KMS-11 (cell line): ENCODE measurements around the gene AKT3.

Experiments used
- H2AFZ ChIP-seq: fragments of 200-600 bp; sonication (generic); 2 replicates; pipeline ENCODE4 v1.6.1; 2016; ENCODE audit warnings: antibody characterized with exemption, mixed run types, low read depth
- H3K27ac ChIP-seq: fragments of 200-600 bp; sonication (generic); 2 replicates; pipeline ENCODE4 v1.6.1; 2016; ENCODE audit warnings: mild to moderate bottlenecking, mixed run types
- H3K27me3 ChIP-seq: fragments of 200-600 bp; sonication (generic); 2 replicates; pipeline ENCODE4 v1.6.1; 2017; ENCODE audit warnings: mild to moderate bottlenecking, low read depth, mixed run types, moderate library complexity; ENCODE audit not compliant: insufficient read depth
- H3K36me3 ChIP-seq: fragments of 200-600 bp; sonication (generic); 2 replicates; pipeline ENCODE4 v1.6.1; 2017; ENCODE audit warnings: mild to moderate bottlenecking, mixed run types; ENCODE audit not compliant: insufficient read depth
- H3K4me1 ChIP-seq: fragments of 200-600 bp; sonication (generic); 2 replicates; pipeline ENCODE4 v1.6.1; 2016; ENCODE audit warnings: mild to moderate bottlenecking, low read depth, mixed run types; ENCODE audit not compliant: poor library complexity, severe bottlenecking
- H3K4me2 ChIP-seq: fragments of 200-600 bp; sonication (generic); 2 replicates; pipeline ENCODE4 v1.7.0; 2016; ENCODE audit warnings: mild to moderate bottlenecking, mixed run types
- H3K4me3 ChIP-seq: fragments of 200-600 bp; sonication (generic); IDR thresholded peaks from 2 replicates; pipeline ENCODE4 v1.6.1; 2017; ENCODE audit warnings: low read depth, low read length, mixed read lengths; ENCODE audit not compliant: insufficient read depth
- H3K79me2 ChIP-seq: fragments of 200-600 bp; sonication (generic); 2 replicates; pipeline ENCODE4 v1.6.1; 2016; ENCODE audit warnings: low read depth, mixed run types; ENCODE audit not compliant: insufficient read depth
- H3K9ac ChIP-seq: fragments of 200-600 bp; sonication (generic); 2 replicates; pipeline ENCODE4 v1.6.1; 2016; ENCODE audit warnings: mild to moderate bottlenecking, mixed run types
- H4K20me1 ChIP-seq: fragments of 200-600 bp; sonication (generic); 2 replicates; pipeline ENCODE4 v1.6.1; 2016; ENCODE audit warnings: mild to moderate bottlenecking, mixed run types; ENCODE audit not compliant: insufficient read depth
- TF ChIP-seq, protein P1 (sequence below): fragments of 200-600 bp; sonication (generic); conservative IDR thresholded peaks from 2 replicates; pipeline ENCODE4 v1.6.1; 2017; ENCODE audit warnings: low read depth, mild to moderate bottlenecking, antibody characterized with exemption, low read length, moderate library complexity, mixed read lengths

Gene AKT3

DNA sequence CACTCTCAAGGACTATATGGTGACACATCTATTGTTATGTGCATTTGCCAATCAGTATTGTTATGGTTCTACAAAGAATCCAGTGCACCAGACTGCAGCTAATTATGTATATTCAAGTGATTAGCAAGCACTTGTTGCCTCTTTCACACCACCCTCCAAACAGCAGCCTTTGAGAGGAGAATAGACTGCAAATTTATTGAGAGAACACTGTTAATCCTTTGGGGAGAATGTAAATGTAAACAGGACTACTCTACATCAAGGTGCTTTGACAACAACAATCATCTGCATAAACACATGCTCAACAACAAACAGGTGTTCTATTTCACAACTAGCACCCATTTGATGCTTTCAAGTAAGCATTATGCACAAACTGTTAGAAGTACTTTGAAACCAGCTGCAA is 117.4 kb downstream of the AKT3 start:
- Histone ChIP-seq H3K27ac (no peak overlapping the region), H3K9ac (no peak overlapping the region), H3K79me2 (no peaks in the 10 kb centered on the region), H2AFZ (no peak overlapping the region), H3K4me1 (peaks cover 6% of the 10 kb centered on the region), H3K36me3 (no peaks in the 10 kb centered on the region), H3K4me2 (no peak overlapping the region), H4K20me1 (no peaks in the 10 kb centered on the region), H3K4me3 (no peak overlapping the region), H3K27me3 (no peaks in the 10 kb centered on the region)
- TF ChIP-seq, protein P1, sequence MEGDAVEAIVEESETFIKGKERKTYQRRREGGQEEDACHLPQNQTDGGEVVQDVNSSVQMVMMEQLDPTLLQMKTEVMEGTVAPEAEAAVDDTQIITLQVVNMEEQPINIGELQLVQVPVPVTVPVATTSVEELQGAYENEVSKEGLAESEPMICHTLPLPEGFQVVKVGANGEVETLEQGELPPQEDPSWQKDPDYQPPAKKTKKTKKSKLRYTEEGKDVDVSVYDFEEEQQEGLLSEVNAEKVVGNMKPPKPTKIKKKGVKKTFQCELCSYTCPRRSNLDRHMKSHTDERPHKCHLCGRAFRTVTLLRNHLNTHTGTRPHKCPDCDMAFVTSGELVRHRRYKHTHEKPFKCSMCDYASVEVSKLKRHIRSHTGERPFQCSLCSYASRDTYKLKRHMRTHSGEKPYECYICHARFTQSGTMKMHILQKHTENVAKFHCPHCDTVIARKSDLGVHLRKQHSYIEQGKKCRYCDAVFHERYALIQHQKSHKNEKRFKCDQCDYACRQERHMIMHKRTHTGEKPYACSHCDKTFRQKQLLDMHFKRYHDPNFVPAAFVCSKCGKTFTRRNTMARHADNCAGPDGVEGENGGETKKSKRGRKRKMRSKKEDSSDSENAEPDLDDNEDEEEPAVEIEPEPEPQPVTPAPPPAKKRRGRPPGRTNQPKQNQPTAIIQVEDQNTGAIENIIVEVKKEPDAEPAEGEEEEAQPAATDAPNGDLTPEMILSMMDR = no peak

GRCh38 chr1:243731974-243732625 is 117.9 kb downstream of the AKT3 start:
- H3K27me3 ChIP-seq = no peaks in the 10 kb centered on the region
- H4K20me1 ChIP-seq = no peaks in the 10 kb centered on the region
- peaks cover 11% of the 10 kb centered on the region for H3K4me1 ChIP-seq
- no peak overlapping the region for H3K4me3 ChIP-seq
- no peak overlapping the region for H3K9ac ChIP-seq
- no peaks in the 10 kb centered on the region for H3K36me3 ChIP-seq
- no peaks in the 10 kb centered on the region for H3K79me2 ChIP-seq
- H2AFZ ChIP-seq = no peak overlapping the region
- H3K27ac ChIP-seq = no peak overlapping the region
- no peak overlapping the region for H3K4me2 ChIP-seq
- TF ChIP-seq, protein P1 = no peak

- Histone ChIP-seq H3K4me1 (peaks cover 14% of the 10 kb centered on the region), H3K27ac (no peak overlapping the region), H3K9ac (no peak overlapping the region), H3K4me2 (no peak overlapping the region), H2AFZ (no peak overlapping the region), H3K36me3 (no peaks in the 10 kb centered on the region), H3K79me2 (no peaks in the 10 kb centered on the region), H4K20me1 (no peaks in the 10 kb centered on the region), H3K27me3 (no peaks in the 10 kb centered on the region), H3K4me3 (no peak overlapping the region)
- TF ChIP-seq, protein P1 = no peak
Measured at GRCh38 chr1:243731301-243731891, 118.6 kb downstream of the AKT3 start.

- TF ChIP-seq, protein P1 = no peak
- H3K4me3 ChIP-seq = no peak overlapping the region
- H3K9ac ChIP-seq = no peak overlapping the region
- H3K36me3 ChIP-seq = no peaks in the 10 kb centered on the region
- H4K20me1 ChIP-seq = no peaks in the 10 kb centered on the region
- no peak overlapping the region for H2AFZ ChIP-seq
- peaks cover 16% of the 10 kb centered on the region for H3K4me1 ChIP-seq
- H3K4me2 ChIP-seq = no peak overlapping the region
- H3K79me2 ChIP-seq = no peaks in the 10 kb centered on the region
- no peak overlapping the region for H3K27ac ChIP-seq
- no peaks in the 10 kb centered on the region for H3K27me3 ChIP-seq
Measured at GRCh38 chr1:243730487-243731150, 119.4 kb downstream of the AKT3 start.
